Measurements from ENCODE around the gene NR5A1.

Gene NR5A1

DNA sequence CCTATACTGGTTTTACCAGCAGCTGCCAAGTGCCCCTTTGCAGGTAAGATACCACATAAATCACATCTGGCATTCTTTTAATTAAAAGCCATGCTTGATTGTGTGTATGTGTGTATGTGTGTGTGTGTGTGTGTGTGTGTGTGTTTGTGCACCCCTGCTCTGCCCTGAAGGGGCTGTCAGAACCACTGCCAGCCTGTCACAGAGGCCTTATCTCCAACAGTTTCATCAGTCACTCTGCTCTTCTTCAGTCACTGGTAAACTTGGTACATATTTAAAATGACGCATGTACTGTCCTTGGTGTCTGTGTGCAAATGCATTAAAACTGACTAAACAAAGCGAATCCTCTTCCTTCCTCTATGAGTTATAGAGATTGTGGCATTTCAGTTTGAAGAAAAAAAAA, 19.0 kb upstream of the NR5A1 start:
- H3K4me3 ChIP-seq (ENCODE audit: low read length): no peak overlapping the region
- TF ChIP-seq ZNF274 (IDR thresholded peaks at IDR 0.05; ENCODE audit: low read depth, low read length): no peak

DNA sequence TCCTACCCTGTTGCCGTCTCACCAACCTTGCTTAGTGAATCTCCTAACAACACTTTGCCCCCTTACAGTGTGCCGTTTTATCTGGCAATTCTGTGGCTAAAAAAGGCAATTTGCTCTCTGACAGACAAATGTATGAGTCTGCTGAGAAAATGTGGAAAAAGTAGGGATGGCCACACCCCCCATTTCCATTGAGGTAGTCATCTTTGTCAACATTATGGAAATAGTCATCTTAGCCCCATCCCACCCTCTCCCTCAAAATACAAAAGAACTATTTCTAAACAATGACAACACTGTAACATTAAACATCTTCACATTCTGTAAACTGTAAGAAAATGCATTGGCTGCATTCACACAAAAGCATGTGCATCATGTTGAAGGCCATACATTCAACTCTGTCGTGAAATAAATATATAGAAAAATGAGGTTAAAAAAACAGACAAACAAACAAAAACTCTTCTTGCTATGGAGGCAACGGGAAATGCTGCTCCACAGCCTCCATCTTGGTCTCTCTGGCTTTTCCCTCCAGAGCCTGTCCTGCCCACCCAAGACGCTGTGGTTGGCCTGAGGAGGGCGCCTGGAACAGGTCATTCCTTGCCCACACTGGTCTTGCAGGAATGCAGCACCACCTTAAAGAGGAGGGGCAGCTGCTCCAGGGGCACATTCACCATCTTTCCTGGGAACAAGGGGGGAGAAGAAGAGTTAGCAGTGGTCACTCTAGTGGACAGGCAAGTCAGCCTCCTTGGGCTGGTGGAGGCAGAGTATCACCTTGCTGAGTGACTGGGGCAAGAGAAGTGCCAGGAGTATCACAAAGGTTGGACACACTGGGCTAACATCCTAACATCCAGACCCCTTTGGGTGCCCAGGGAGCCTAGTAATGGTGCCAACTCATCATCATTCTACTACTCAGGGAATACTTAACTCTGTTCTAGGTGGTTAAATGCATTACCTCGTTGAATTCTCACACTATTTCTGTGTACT, 15.2 kb upstream of the NR5A1 start:
- no peak for TF ChIP-seq ZNF274 (IDR thresholded peaks at IDR 0.05; ENCODE audit: low read depth, low read length)

DNA sequence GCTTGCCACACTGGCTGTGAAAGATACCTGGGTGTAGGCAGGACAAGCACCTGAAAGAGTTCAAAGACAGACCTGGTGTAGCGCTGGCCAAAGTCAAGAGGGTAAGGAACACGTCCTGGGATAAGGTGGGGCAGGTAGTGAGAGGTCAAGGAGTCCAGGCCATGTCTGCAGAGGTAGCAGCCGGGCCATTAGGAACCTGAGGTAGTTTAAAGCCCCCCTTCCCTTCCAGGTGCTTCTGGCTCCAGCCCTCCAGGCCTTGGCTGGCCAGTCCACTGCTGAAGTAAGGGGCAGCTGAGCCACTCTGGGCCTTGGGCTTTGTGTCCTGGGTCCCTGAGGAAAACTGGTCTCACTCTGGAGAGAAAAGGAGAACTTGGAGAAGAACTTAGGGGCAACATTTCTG, 13.9 kb upstream of the NR5A1 start:
- TF ChIP-seq ZNF274 (IDR thresholded peaks at IDR 0.05; ENCODE audit: low read depth, low read length): no peak

More for the DNA sequence above, 15.2 kb upstream of the NR5A1 start:
- H3K4me3 ChIP-seq (ENCODE audit: low read length): no peak overlapping the region

DNA sequence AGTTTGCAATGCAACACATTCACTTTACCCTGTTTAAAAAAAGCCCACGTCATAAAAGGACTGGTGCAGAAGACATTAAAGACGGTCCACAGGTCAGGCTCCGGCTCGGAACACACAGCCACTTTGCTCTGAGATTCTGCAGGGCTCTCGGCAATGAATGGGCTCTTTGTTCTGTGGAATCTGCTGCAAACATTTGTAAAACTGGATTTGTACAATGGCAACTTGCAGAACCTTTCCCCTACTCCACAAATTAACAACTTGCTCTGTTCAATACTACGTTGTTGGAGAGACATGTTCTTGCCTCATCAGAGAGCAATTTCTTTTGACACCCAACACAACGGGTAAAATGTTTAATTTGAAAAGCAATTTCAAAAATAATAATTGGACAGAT, 13.0 kb upstream of the NR5A1 start:
- TF ChIP-seq ZNF274 (IDR thresholded peaks at IDR 0.05; ENCODE audit: low read depth, low read length): no peak
- no peak overlapping the region for H3K4me3 ChIP-seq (ENCODE audit: low read length)

More for the DNA sequence above, 13.9 kb upstream of the NR5A1 start:
- H3K4me3 ChIP-seq (ENCODE audit: low read length): no peak overlapping the region

DNA sequence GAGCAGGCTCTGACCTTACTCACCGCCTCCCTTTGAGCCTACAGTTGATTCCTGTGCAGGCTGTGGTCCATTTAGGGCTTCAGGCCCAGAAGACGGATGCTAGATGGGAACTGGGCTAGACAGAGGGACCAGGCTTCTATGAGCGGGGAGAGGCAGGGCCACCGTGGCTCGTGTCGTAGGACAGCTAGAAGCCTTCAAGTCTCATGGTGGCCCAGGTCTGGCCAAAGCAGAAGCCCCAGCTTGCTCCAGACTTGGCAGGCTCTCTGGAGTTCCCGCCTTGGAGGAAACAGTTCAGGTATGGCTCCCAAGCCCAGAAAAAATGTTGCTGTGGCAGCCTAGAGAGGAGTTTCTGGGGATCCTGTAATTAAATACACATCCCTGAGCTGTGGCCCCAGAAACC, 10.9 kb upstream of the NR5A1 start:
- no peak for TF ChIP-seq ZNF274 (IDR thresholded peaks at IDR 0.05; ENCODE audit: low read depth, low read length)
- H3K4me3 ChIP-seq (ENCODE audit: low read length): no peak overlapping the region

DNA sequence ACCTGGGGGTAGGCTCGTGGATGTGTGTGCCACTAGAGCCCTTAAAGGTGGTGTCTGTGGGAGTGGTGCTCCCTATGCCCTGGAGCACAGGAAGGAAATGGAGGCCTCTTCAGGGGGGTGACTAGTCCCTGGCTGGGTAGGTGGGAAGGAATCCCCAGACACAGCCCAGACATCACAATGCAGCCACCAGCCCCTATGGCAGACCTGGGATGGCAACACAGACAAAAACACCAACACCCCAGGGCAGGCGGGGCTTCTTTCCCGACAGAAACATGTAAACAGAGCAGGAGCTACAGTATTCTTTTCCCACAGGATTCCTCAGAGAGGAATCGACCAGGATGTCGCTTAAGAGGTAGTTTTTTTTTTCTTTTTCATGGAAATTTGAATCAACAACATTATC, 10.4 kb upstream of the NR5A1 start:
- TF ChIP-seq ZNF274 (IDR thresholded peaks at IDR 0.05; ENCODE audit: low read depth, low read length): no peak
- H3K4me3 ChIP-seq (ENCODE audit: low read length): no peak overlapping the region

DNA sequence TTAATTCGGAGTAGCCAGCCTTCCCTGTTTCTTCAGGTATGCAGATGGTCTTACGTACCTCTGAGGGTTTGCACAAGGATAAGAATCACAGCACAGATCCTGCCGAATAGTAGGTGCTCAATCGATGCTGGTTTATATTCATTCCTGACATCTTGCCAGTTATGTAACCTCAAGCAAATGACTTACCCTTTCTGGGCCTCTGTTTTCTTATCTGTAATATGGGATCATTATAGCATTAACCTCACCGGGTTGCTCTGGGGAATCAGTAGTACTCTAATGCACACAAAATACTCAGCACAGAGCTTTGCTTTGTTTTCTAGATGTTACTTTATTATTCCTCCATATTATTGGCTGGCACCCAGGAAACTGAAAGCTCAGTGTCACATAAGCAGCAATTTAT, 7.7 kb upstream of the NR5A1 start:
- no peak overlapping the region for H3K4me3 ChIP-seq (ENCODE audit: low read length)
- no peak for TF ChIP-seq ZNF274 (IDR thresholded peaks at IDR 0.05; ENCODE audit: low read depth, low read length)

DNA sequence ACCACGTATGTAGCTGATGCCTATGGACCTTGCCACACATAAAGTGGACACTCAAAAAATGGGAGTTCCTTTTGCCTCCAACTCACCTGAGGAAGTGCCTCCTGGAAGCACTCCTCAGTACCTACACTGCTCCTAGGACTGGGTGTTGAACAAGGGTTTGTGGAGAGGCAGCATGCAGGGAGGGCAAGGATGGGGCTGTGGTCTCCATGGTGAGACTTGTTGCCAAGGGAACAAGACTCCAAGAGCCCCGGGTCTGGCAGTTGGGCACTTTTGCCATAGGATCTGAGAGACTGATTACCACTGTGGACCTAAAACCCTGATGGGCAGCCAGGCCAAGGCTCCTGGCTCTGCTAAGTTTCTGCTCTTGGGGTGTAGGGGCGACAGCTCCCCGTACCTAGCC, 6.9 kb upstream of the NR5A1 start:
- TF ChIP-seq ZNF274 (IDR thresholded peaks at IDR 0.05; ENCODE audit: low read depth, low read length): no peak

DNA sequence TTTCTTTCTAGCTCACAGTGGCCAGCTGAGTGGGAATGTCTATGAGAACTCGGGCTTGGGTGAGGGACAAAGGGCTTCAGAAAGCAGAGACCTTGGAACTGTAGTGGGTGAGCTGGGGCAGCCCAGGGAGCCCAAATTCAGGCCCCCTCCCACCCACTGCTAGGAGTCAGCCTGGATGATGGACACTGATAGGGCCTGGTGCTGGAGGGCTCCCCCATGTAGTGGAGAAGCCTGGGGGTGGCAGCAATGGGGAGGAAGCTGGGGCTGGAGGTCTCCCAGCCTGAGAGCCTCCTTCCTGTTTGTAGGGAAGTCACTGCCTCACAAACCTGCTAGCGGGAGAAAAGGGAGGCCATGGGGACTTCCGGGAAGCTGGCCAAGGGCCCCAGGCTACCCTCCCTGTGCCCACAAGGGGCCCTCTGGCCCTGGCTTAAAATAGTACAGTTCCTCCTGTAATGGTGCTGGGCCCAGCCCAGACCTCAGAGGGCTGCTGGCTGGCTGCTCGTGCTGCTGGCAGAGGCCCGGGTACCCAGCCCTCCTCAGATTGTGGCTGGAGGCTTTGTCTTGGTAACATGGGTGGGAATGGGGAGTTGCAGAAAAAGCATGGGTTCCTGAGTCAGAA, 6.3 kb upstream of the NR5A1 start:
- H3K4me3 ChIP-seq (ENCODE audit: low read length): no peak overlapping the region

More for the DNA sequence above, 6.9 kb upstream of the NR5A1 start:
- no peak overlapping the region for H3K4me3 ChIP-seq (ENCODE audit: low read length)

DNA sequence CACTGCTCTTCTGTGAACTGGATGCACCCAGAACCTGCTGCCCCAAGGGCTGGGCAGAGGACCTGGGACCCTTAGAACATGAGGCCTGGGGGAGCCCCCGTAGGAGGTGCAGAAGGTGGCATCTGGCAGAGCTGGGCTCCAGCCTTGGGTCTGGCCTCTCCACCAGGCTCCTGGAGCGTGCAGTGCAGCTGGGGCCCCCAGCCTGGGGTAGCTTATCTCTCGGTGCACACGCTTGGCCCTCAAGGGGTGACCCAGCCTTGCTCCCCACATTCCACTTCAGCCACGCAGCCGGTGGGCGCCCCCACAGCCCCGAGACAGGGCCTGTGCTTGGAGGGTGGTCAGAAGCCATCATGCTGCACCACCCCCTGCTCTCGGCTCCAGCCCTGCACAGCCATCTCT, 5.6 kb upstream of the NR5A1 start:
- no peak overlapping the region for H3K4me3 ChIP-seq (ENCODE audit: low read length)
- TF ChIP-seq ZNF274 (IDR thresholded peaks at IDR 0.05; ENCODE audit: low read depth, low read length): no peak

More for the DNA sequence above, 6.3 kb upstream of the NR5A1 start:
- TF ChIP-seq ZNF274 (IDR thresholded peaks at IDR 0.05; ENCODE audit: low read depth, low read length): no peak

DNA sequence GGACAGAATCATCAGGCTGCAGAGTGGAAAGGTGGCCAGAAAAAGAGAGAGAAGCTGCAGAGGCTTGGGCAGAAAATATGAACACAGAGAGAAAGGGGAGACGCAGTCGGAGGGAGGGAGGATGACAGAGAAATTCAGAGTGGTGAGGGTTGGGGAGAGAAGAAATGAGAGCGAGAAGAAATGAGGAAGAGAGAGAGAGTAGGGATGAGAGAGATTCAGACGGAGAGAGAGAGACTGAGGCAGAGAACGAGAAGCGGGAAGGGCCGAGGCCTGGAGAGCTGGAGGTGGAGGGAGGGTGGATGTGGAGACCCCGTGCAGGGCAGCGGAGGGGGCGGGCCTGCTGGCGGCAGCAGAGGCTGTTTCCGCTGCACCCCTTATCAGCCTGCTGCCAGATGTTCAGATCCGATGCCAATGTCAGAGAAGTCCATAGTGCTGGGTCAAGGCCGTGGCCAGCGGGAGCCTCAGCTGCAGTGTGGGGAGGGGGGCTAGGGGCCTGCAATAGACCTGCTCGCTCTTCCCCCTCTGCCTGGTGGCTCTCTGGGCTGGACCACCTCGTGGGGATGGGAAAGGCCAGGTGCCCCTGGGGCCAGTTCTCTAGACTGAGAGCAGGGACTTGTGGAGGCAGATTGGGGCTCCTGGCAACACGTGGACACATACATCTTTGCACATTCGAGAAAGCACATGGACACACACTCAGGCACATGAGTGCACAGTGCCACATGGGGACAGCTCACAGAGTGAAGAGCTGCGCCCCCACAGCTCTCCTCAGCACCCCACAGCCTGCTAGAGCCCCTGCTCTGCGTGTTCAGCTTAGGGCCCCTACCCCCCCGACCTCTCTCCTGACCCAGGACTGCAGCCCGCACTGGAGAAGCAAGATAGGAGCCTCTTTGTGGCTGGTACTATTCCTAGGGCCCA, 4.9 kb upstream of the NR5A1 start:
- no peak overlapping the region for H3K4me3 ChIP-seq (ENCODE audit: low read length)
- TF ChIP-seq ZNF274 (IDR thresholded peaks at IDR 0.05; ENCODE audit: low read depth, low read length): no peak

DNA sequence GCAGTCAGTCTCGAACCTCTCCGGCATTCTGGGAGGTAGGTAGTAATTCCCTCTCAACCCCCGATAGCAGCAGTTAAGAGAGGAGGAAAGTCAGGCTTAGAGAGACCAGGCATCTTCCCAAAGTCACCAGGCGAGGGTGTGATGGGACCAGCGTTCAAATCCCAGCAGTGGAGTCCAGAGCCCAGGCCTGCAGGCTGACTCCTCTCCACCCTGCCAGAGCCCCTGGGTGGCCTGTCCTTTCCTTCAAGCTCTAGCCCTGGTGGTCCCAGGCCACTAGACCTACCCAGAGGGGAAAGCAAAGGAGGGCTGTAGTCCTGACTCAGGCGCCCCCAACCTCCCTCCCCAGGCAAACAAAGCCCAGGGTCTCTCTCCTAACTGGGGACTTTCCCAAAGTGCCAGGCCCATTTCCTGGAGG, 4.2 kb upstream of the NR5A1 start:
- H3K4me3 ChIP-seq (ENCODE audit: low read length): no peak overlapping the region
- TF ChIP-seq ZNF274 (IDR thresholded peaks at IDR 0.05; ENCODE audit: low read depth, low read length): no peak

DNA sequence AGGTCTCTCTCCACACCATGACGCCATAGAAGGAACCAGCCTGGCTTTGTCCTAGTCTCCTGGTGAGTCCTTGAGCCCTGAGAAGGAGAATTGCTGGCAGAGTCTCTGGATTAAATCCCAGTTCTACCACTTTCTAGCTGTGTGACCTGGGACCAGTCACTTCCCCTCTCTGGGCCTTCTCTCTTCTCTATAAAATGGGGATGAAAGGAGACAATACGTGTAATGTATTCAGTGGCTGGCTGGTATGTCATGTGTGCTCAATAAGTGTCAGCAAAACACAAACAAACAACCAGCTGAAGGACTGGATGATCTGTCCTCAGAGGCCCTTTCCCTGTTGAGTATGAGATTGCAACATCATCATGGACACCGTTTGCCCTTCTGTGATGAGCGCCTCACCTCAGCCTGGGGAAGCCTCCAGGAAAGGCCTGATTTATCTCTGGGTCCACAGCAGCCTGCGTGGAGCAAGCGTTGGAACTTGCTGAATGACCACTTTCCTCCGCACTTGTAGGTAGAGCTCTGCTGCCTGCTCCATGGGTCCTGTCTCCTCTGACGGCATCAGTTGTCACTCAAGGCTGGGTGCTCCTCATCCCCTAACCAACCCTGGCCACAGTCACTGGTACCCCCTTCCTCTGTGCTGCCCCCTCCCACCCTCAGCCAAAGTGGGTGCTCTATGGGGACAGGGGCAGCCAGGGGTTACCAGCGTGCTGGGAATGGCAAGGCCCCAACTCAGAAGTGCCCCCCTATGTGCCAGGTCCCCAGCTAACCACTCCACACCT, 3.6 kb upstream of the NR5A1 start:
- H3K4me3 ChIP-seq (ENCODE audit: low read length): no peak overlapping the region
- TF ChIP-seq ZNF274 (IDR thresholded peaks at IDR 0.05; ENCODE audit: low read depth, low read length): no peak
